Stimulated activated CD8-positive, alpha-beta memory T cell treated with anti-CD3 and anti-CD28 coated beads, Interleukin-4, amount 100 ng/mL, for 24 hours (primary cell): ENCODE measurements around the gene IGF2BP1.
"Not testable (repeated sequence)": the region's sequence is repeated elsewhere in the genome, so short reads cannot be mapped to it uniquely, and the experiment has no call there.

Experiments
- DNase-seq: peaks from one replicate; pipeline ENCODE4 v3.0.0-alpha.2; 2020; ENCODE audit warnings: low read depth

Gene IGF2BP1

GRCh38 chr17:49100601-49101000, 103.4 kb downstream of the IGF2BP1 start:
- DNase-seq: no peak

- DNase-seq: no peak
Measured at GRCh38 chr17:49101054-49101534, 103.9 kb downstream of the IGF2BP1 start.

GRCh38 chr17:49103360-49103759, 106.2 kb downstream of the IGF2BP1 start:
- DNase-seq: not testable (repeated sequence)

- no peak for DNase-seq
Measured at GRCh38 chr17:49104511-49105074, 107.4 kb downstream of the IGF2BP1 start.
